SU-DHL-6 (cell line): Measurements from ENCODE around the gene ESRRB.

Source experiments
- H2AFZ ChIP-seq: fragments of 200-600 bp; sonication (generic); 2 replicates; pipeline ENCODE4 v1.6.1; 2014; ENCODE audit warnings: low read depth, mild to moderate bottlenecking, moderate library complexity, mixed read lengths, antibody characterized with exemption, low read length; ENCODE audit not compliant: severe bottlenecking
- H3F3A ChIP-seq: fragments of 200-600 bp; shearing (Covaris generic); 2 replicates; pipeline ENCODE4 v1.6.0; 2016; ENCODE audit warnings: antibody characterized with exemption, mild to moderate bottlenecking; ENCODE audit not compliant: insufficient read depth
- H3K27ac ChIP-seq: fragments of 200-600 bp; sonication (generic); 2 replicates; pipeline ENCODE4 v1.5.1; 2016; ENCODE audit warnings: low read depth, mild to moderate bottlenecking, low read length, moderate library complexity, mixed read lengths
- H3K27me3 ChIP-seq: fragments of 200-600 bp; sonication (generic), shearing (Covaris generic); 2 replicates; pipeline ENCODE4 v1.6.0; 2014; ENCODE audit warnings: mild to moderate bottlenecking, low read length
- H3K36me3 ChIP-seq: fragments of 200-600 bp; sonication (generic); 2 replicates; pipeline ENCODE4 v1.6.1; 2014; ENCODE audit warnings: mild to moderate bottlenecking, low read length, mixed read lengths
- H3K4me2 ChIP-seq: fragments of 300-600, 200-600 bp; shearing (Covaris generic), sonication (generic); 2 replicates; pipeline ENCODE4 v1.6.0; 2014; ENCODE audit warnings: low read length, low read depth, mild to moderate bottlenecking; ENCODE audit not compliant: poor library complexity, severe bottlenecking
- H3K4me3 ChIP-seq: fragments of 200-600 bp; sonication (generic); 2 replicates; pipeline ENCODE4 v1.5.1; 2014; ENCODE audit warnings: antibody characterized with exemption, low read length, mild to moderate bottlenecking, mixed read lengths; ENCODE audit not compliant: insufficient read depth, poor library complexity, severe bottlenecking
- H3K79me2 ChIP-seq: fragments of 200-600 bp; sonication (generic); 2 replicates; pipeline ENCODE4 v1.6.1; 2014; ENCODE audit warnings: mild to moderate bottlenecking, low read length, moderate library complexity; ENCODE audit not compliant: insufficient read depth
- H3K9ac ChIP-seq: fragments of 200-600 bp; sonication (generic); 2 replicates; pipeline ENCODE4 v1.7.0; 2014; ENCODE audit warnings: mild to moderate bottlenecking, low read length
- H3K9me2 ChIP-seq: fragments of 200-600 bp; sonication (generic); replicated peaks from 2 replicates; pipeline ENCODE4 v1.6.1; 2014; ENCODE audit warnings: low read length; ENCODE audit not compliant: insufficient read depth
- H3K9me3 ChIP-seq: fragments of 200-600 bp; sonication (generic); 2 replicates; pipeline ENCODE4 v1.6.1; 2014; ENCODE audit warnings: low read length, mixed read lengths; ENCODE audit not compliant: insufficient read depth
- H4K20me1 ChIP-seq: fragments of 200-600 bp; sonication (generic); 2 replicates; pipeline ENCODE4 v1.6.1; 2014; ENCODE audit warnings: low read depth, mild to moderate bottlenecking, antibody characterized with exemption, low read length, moderate library complexity, mixed read lengths
- EZH2phosphoT487 ChIP-seq: fragments of 200-600 bp; sonication (generic), shearing (Covaris generic); conservative IDR thresholded peaks from 2 replicates; pipeline ENCODE4 v1.6.1; 2018; ENCODE audit warnings: mild to moderate bottlenecking, antibody characterized with exemption, low read length, moderate library complexity, mixed read lengths
- TF ChIP-seq, protein P1 (sequence below): fragments of 200-600 bp; sonication (generic); IDR thresholded peaks from one replicate; pipeline ENCODE4 v1.5.1; 2017; ENCODE audit warnings: antibody characterized with exemption, mild to moderate bottlenecking, low read length, moderate library complexity; ENCODE audit not compliant: insufficient read depth, poor library complexity, severe bottlenecking

The ESRRB gene

DNA sequence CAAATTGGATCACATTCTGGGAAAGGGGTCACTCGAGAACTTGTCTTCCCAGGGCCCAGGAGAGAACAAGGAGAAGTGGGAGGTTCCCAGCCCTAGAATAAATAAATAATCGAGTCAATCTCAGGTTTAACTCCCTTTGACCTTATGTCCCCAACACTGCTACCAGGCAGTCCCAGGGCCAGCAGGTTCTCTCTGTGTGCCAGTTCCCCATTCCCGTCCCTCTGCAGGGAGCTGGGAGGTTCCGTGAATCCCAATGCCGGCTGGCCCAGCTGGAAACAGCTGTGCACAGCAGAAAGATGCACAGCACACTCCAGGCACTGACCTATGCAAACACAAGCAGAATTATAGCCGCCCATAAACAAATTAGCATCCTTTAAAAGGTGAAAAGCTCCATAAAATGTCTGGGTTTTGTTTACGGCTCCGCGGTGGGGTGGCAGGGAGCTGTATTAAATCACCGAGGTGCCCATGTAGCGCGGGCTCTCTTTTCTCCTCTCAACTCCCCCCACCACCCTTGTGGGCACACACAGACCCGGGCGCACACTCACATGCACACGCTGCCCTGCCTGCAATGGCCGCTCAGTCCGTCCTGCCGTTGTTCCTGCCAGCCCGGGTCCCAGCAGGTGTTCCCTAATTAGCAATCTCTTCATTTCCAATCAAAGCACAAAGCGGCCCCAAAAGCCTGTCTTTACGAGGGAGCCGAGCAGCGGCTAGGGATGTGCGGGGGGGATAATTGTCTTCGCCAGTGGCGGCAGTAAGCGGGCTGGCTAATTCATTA is 46.6 kb upstream of the ESRRB start:
- Histone ChIP-seq H3K4me2 (no peak overlapping the region), H3K9ac (no peak overlapping the region), H4K20me1 (no peaks in the 10 kb centered on the region), H3K4me3 (no peak overlapping the region), H3K9me2 (no peaks in the 10 kb centered on the region), H3K9me3 (no peaks in the 10 kb centered on the region), H3K27ac (no peak overlapping the region), H3K27me3 (no peaks in the 10 kb centered on the region; the same call in 1 of the 2 replicates), H2AFZ (no peak overlapping the region), H3K36me3 (no peaks in the 10 kb centered on the region), H3K79me2 (no peaks in the 10 kb centered on the region), H3F3A (no peaks in the 10 kb centered on the region)
- TF ChIP-seq, protein P1, sequence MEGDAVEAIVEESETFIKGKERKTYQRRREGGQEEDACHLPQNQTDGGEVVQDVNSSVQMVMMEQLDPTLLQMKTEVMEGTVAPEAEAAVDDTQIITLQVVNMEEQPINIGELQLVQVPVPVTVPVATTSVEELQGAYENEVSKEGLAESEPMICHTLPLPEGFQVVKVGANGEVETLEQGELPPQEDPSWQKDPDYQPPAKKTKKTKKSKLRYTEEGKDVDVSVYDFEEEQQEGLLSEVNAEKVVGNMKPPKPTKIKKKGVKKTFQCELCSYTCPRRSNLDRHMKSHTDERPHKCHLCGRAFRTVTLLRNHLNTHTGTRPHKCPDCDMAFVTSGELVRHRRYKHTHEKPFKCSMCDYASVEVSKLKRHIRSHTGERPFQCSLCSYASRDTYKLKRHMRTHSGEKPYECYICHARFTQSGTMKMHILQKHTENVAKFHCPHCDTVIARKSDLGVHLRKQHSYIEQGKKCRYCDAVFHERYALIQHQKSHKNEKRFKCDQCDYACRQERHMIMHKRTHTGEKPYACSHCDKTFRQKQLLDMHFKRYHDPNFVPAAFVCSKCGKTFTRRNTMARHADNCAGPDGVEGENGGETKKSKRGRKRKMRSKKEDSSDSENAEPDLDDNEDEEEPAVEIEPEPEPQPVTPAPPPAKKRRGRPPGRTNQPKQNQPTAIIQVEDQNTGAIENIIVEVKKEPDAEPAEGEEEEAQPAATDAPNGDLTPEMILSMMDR, result no peak
- TF ChIP-seq EZH2phosphoT487, result no peak

DNA sequence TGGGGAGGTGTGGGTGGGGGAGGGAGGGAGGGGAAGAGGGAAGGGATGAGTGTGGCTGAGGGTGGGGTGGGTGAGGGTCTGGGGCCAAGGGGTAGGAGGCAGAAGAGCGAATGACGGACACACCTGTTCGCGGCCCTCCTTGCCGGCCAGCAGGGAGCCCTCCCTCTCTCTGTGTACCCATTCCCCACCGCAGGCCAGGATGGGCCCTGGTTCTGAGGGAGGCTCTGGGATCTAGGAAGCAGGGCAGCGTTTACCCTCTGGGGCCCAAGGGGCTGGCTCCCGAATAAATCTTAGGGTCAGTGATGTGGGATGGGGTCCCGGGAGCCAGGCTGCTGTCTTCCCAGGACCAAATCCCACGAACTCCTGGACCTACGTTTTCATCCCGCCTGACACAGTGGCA is 46.0 kb upstream of the ESRRB start:
- Histone ChIP-seq H2AFZ (no peak overlapping the region), H3F3A (no peaks in the 10 kb centered on the region), H3K27me3 (no peaks in the 10 kb centered on the region; the same call in 1 of the 2 replicates), H3K4me2 (no peak overlapping the region), H4K20me1 (no peaks in the 10 kb centered on the region), H3K27ac (no peak overlapping the region), H3K9me2 (no peaks in the 10 kb centered on the region), H3K36me3 (no peaks in the 10 kb centered on the region), H3K79me2 (no peaks in the 10 kb centered on the region), H3K9ac (no peak overlapping the region), H3K9me3 (no peaks in the 10 kb centered on the region), H3K4me3 (no peak overlapping the region)
- no peak for TF ChIP-seq EZH2phosphoT487
- TF ChIP-seq, protein P1, result no peak

DNA sequence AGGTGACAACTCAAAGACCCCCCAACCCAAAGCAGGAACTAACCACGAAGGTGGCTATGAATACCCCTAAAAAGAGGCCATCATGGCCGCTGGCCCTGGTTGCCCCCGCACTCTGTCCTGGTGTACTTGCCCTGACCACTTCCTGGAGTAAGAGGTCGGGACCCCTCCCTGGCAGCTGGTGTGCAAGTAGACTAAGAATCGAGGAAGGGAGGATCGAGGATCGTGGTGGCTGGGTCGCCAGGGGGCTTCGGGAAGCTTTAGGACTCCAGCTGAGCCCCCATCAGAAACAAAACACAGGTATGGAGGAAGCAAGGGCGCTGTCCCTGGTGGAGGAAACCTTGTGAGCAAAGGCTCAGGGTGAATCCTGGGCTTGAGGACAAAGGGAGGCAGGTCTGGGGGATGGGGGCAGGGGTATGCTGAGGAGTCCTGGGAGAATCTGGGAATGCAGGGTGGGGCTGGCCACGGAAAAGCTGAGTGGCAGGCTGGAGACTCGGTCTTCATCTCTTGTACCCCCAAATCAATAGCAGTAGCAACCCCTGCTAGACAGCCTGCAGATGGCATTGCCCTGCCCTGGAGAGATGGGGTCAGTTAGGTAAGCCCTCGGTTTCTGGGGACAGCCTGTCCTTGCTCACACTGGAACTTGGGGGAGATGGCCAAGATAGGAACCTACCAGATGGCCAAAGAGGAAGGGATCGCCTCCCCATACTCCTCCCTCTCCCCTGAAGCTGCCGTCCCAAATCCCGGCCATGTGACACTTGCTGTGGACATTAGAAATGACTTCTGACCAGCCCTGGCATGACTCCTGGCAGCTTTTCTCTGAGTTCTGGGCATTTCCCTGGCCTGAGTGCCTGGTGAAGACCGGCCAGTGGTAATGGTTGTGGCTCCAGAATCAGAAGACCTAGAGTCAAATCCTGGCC is 45.3 kb upstream of the ESRRB start:
- Histone ChIP-seq H2AFZ (no peak overlapping the region), H3K4me2 (no peak overlapping the region), H3K9me3 (no peaks in the 10 kb centered on the region), H4K20me1 (no peaks in the 10 kb centered on the region), H3K9ac (no peak overlapping the region), H3K9me2 (no peaks in the 10 kb centered on the region), H3F3A (no peaks in the 10 kb centered on the region), H3K36me3 (no peaks in the 10 kb centered on the region), H3K27me3 (no peaks in the 10 kb centered on the region; the same call in 1 of the 2 replicates), H3K27ac (no peak overlapping the region), H3K79me2 (no peaks in the 10 kb centered on the region), H3K4me3 (no peak overlapping the region)
- TF ChIP-seq EZH2phosphoT487, result no peak
- TF ChIP-seq, protein P1, result no peak
